Gastrocnemius medialis (tissue), 4 donors: ENCODE data around the gene MRPL40.

Experiments used
- POLR2A ChIP-seq, 2 donors: fragments of 450-650 bp; IDR thresholded peaks; one replicate each; pipeline ENCODE4 v1.6.1; 2017; ENCODE audit warnings: antibody characterized with exemption in 2 of 2, mild to moderate bottlenecking in 2 of 2, moderate library complexity in 2 of 2
- TF ChIP-seq, protein P1 (sequence below), 5 experiments: fragments of 450-650 bp in 3 of 5; fragments of 200-600 bp in 2 of 5; sonication (generic) in 2 of 5; IDR thresholded peaks in 4 of 5; conservative IDR thresholded peaks in 1 of 5; 1 replicate in 4 of 5; 2 replicates in 1 of 5; pipeline ENCODE4 v1.5.1; 2016 to 2019; ENCODE audit warnings: antibody characterized with exemption in 5 of 5, mild to moderate bottlenecking in 3 of 5, moderate library complexity in 3 of 5

DNA sequence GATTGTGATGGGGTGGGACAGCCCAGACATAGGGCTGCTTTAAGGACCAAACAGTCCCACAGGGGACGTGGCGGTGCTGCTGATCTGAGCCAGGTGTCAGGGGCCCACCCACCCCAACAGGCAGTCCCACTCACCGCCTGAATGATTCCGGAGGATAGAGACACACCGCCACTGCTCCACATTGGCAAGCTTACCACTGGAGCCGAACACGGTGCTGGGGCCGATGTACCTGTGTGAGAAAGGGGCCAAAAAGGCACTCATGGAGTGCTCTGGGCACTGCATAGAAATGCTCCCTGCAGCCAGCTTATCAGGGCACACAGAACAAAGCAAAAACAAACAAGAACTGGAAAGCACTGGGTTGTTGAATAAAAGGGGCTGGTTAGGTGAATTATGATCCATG is 26.7 kb upstream of the MRPL40 start:
- TF ChIP-seq POLR2A (IDR thresholded peaks at IDR 0.05), result no peak
- TF ChIP-seq, protein P1, sequence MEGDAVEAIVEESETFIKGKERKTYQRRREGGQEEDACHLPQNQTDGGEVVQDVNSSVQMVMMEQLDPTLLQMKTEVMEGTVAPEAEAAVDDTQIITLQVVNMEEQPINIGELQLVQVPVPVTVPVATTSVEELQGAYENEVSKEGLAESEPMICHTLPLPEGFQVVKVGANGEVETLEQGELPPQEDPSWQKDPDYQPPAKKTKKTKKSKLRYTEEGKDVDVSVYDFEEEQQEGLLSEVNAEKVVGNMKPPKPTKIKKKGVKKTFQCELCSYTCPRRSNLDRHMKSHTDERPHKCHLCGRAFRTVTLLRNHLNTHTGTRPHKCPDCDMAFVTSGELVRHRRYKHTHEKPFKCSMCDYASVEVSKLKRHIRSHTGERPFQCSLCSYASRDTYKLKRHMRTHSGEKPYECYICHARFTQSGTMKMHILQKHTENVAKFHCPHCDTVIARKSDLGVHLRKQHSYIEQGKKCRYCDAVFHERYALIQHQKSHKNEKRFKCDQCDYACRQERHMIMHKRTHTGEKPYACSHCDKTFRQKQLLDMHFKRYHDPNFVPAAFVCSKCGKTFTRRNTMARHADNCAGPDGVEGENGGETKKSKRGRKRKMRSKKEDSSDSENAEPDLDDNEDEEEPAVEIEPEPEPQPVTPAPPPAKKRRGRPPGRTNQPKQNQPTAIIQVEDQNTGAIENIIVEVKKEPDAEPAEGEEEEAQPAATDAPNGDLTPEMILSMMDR (IDR thresholded peaks at IDR 0.05 in 4 of 5, conservative IDR thresholded peaks at IDR 0.05 in 1 of 5), result no peak
